Activated B cell treated with CpG ODN at 0.5 μM for 24 hours (primary cell): ENCODE results near the gene GAL3ST2. TPM values are rescaled to one million over a fixed set of nuclear protein-coding genes. Genes with fewer than 3 reads are reported as not detected.
"Not testable (repeated sequence)": the region's sequence is repeated elsewhere in the genome, so short reads cannot be mapped to it uniquely, and the experiment has no call there.

Source experiments
- ATAC-seq: fragments of 200-7000 bp; cut with Tn5 transposase; one replicate; pipeline ENCODE4 v1.10.0; 2021; ENCODE audit warnings: low read depth, mild to moderate bottlenecking, moderate library complexity
- CTCF ChIA-PET: fragments of 350-600 bp; sonication (Branson Sonifier 250); formaldehyde crosslinking; loops from one replicate; lab custom pipeline; 2021; ENCODE audit warnings: antibody characterized with exemption; lab: Charles Lee
- POLR2A ChIA-PET: fragments of 350-600 bp; sonication (Branson Sonifier 250); formaldehyde crosslinking; loops from one replicate; lab custom pipeline; 2021; ENCODE audit warnings: antibody characterized with exemption; lab: Charles Lee
- DNase-seq: peaks from one replicate; pipeline ENCODE4 v3.0.0; 2022
- H3K27ac Mint-ChIP-seq: one replicate; pipeline ENCODE4 v1.8.0; 2020; ENCODE audit warnings: mixed read lengths
- H3K27me3 Mint-ChIP-seq: one replicate; pipeline ENCODE4 v1.8.0; 2021; ENCODE audit warnings: mixed read lengths
- H3K36me3 Mint-ChIP-seq: one replicate; pipeline ENCODE4 v1.8.0; 2021; ENCODE audit warnings: low read depth, mixed read lengths
- H3K4me1 Mint-ChIP-seq: one replicate; pipeline ENCODE4 v1.8.0; 2021; ENCODE audit warnings: mixed read lengths
- H3K4me3 Mint-ChIP-seq: one replicate; pipeline ENCODE4 v1.8.0; 2020; ENCODE audit warnings: mild to moderate bottlenecking, mixed read lengths
- H3K9me3 Mint-ChIP-seq: one replicate; pipeline ENCODE4 v1.8.0; 2020; ENCODE audit warnings: mixed read lengths
- CTCF ChIP-seq: fragments of 200-600 bp; IDR thresholded peaks from one replicate; pipeline ENCODE4 v1.8.0; 2022; ENCODE audit warnings: antibody characterized with exemption, mild to moderate bottlenecking
- intact Hi-C: fragments of 100-400 bp; cut with micrococcal nuclease; formaldehyde crosslinking; loops from one replicate; pipeline ENCODE4 v1.15.1; 2024
- total RNA-seq: library from RNA; stranded (reverse); gene quantifications from 2 replicates; pipeline ENCODE4 v1.2.3, GENCODE V29; 2022

Gene GAL3ST2
- total RNA-seq, 1 donor from 2014 or later, result not detected

GRCh38 chr2:241797441-241798080, 20.9 kb downstream of the GAL3ST2 start:
- ChIA-PET CTCF (no interaction called here), POLR2A (no interaction called here)
- ATAC-seq (no peak), DNase-seq (peak; percentile 13)
- Mint-ChIP-seq H3K4me3 (no peak overlapping the region), H3K27me3 (no peaks in the 10 kb centered on the region), H3K36me3 (no peaks in the 10 kb centered on the region), H3K27ac (no peak overlapping the region), H3K4me1 (no peaks in the 10 kb centered on the region), H3K9me3 (no peaks in the 10 kb centered on the region)
- TF ChIP-seq CTCF, result no peak
- intact Hi-C loops, result no loop called here

- no peak for TF ChIP-seq CTCF
- Mint-ChIP-seq H3K27me3 (no peaks in the 10 kb centered on the region), H3K4me1 (no peaks in the 10 kb centered on the region), H3K27ac (no peak overlapping the region), H3K36me3 (no peaks in the 10 kb centered on the region), H3K9me3 (no peaks in the 10 kb centered on the region), H3K4me3 (no peak overlapping the region)
- ATAC-seq (no peak), DNase-seq (no peak)
- ChIA-PET POLR2A (no interaction called here), CTCF (no interaction called here)
- intact Hi-C loops, result no loop called here
Observed at GRCh38 chr2:241798081-241798630, 21.5 kb downstream of the GAL3ST2 start.

- no peak overlapping the region for H3K27ac Mint-ChIP-seq
- no peaks in the 10 kb centered on the region for H3K36me3 Mint-ChIP-seq
- H3K9me3 Mint-ChIP-seq, result no peaks in the 10 kb centered on the region
- ATAC-seq, result no peak
- intact Hi-C loops, result no loop called here
- DNase-seq, result no peak
- peaks cover 3% of the 10 kb centered on the region for H3K4me1 Mint-ChIP-seq
- CTCF ChIA-PET, result no interaction called here
- no peaks in the 10 kb centered on the region for H3K27me3 Mint-ChIP-seq
- no peak for TF ChIP-seq CTCF
- POLR2A ChIA-PET, result no interaction called here
- no peak overlapping the region for H3K4me3 Mint-ChIP-seq
Observed at GRCh38 chr2:241798631-241799521, 22.3 kb downstream of the GAL3ST2 start.

- H3K4me3 Mint-ChIP-seq, result no peak overlapping the region
- H3K4me1 Mint-ChIP-seq, result peaks cover 11% of the 10 kb centered on the region
- no peaks in the 10 kb centered on the region for H3K27me3 Mint-ChIP-seq
- POLR2A ChIA-PET, result no interaction called here
- CTCF ChIA-PET, result no interaction called here
- DNase-seq (no peak), ATAC-seq (no peak)
- TF ChIP-seq CTCF, result no peak
- no peak overlapping the region for H3K27ac Mint-ChIP-seq
- intact Hi-C loops, result loop anchor here (5.0 kb wide), 2 partner anchors 43 to 58 kb away; partner anchors contain the start of gene PDCD1
- no peaks in the 10 kb centered on the region for H3K9me3 Mint-ChIP-seq
- no peaks in the 10 kb centered on the region for H3K36me3 Mint-ChIP-seq
Observed at GRCh38 chr2:241799522-241800197, 23.0 kb downstream of the GAL3ST2 start.

GRCh38 chr2:241800198-241800903, 23.7 kb downstream of the GAL3ST2 start:
- ATAC-seq, H3K9me3 Mint-ChIP-seq, CTCF ChIA-PET, POLR2A ChIA-PET, DNase-seq, H3K4me3 Mint-ChIP-seq, H3K27me3 Mint-ChIP-seq, H3K27ac Mint-ChIP-seq, H3K36me3 Mint-ChIP-seq: not testable (repeated sequence)
- intact Hi-C loops, result loop anchor here (5.0 kb wide), 2 partner anchors 42 to 57 kb away; partner anchors contain the start of gene PDCD1
- H3K4me1 Mint-ChIP-seq, result peaks cover 14% of the 10 kb centered on the region
